Inferior parietal cortex (tissue), 1 donor: ENCODE data around the gene CAPS.
"Not testable (repeated sequence)": the region's sequence is repeated elsewhere in the genome, so short reads cannot be mapped to it uniquely, and the experiment has no call there.

Experiments
- DNase-seq: peaks from one replicate; pipeline ENCODE4 v3.0.0-alpha.2; 2016; ENCODE audit errors: extremely low spot score

Gene CAPS

DNA sequence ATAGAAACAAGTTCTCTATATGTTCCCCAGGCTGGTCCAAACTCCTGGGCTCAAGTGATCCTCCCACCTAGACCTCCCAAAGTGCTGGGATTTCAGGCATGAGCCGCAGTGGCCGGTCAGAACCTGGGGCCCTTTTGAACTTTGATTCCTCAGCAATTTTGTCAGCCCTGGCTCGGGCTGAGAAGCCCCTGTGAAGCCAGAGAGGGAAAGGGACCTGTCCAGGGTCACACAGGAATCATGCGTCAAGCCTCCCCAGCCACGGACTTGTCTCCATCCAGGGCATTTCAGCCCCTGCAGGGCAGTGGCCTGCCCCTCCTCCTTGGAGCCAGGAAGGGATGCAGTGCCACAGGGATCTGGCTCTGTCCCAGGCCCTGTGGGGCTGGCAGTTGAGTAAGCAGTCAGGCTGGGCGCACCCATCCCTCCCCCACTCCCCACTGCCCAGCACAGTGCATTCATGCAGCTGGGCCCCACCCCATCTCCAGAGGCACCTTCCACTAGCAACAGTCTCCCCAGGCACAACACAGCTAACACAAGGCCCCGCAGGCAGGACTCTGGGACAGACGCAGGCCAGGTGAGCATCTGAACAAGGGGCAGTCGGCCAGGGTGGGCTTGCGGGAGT, at the start of gene CAPS:
TSS of gene CAPS (plus strand) at position 516 of the 619 bp plus-strand sequence. CDS start 153 bp downstream, outside the sequence.
- no peak for DNase-seq

DNA sequence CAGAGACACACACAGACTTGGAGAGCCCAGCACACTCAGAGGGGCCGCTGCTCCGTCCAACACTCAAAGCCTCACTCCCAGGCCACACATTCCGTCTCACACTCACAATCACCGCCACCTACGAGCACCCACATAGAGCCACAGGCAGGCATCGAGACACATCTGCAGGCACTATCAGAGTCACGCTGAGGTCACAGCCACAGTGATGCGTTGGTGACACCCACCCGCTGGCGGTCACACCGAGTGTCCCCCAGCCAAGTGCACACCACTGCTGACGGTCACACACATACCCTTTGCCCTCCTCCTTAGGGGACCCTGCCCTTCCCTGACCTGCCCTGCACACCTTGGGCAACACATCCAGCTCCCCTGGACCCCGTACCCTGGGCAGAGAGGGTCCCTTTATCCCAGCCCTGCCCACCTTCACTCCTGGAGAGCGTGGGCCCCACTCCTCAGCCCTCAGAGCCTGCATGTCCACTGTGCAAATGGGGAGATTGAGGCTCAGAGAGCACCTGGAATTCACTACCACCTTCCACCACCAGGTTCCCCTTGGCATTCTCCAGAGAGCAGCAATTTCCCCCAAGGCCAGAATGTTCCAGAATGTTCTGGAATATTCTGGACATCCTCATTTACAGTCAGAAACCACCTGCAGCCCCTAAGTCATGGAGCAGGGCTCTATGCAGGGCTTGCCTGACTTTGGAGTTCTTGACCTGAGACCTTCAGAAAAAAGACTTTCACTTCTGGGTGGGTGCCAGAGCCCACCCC, 49.1 kb upstream of the CAPS start:
- no peak for DNase-seq

DNA sequence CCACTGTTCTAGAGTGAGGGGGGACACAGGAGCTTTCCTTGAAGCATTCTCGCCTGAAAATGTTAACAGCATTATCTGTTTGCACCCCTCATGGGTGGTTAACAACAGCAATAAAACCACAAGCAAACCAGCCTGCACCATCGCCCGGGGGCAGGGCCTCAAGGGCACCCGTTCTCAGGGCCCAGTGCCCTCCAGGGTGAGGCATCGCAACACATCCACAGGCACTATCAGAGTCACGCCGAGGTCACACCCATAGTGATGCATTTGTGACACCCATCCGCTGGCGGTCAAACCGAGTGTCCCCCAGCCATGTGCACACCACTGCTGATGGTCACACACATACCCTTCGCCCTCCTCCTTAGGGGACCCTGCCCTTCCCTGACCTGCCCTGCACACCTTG, 48.3 kb upstream of the CAPS start:
- DNase-seq: no peak

DNA sequence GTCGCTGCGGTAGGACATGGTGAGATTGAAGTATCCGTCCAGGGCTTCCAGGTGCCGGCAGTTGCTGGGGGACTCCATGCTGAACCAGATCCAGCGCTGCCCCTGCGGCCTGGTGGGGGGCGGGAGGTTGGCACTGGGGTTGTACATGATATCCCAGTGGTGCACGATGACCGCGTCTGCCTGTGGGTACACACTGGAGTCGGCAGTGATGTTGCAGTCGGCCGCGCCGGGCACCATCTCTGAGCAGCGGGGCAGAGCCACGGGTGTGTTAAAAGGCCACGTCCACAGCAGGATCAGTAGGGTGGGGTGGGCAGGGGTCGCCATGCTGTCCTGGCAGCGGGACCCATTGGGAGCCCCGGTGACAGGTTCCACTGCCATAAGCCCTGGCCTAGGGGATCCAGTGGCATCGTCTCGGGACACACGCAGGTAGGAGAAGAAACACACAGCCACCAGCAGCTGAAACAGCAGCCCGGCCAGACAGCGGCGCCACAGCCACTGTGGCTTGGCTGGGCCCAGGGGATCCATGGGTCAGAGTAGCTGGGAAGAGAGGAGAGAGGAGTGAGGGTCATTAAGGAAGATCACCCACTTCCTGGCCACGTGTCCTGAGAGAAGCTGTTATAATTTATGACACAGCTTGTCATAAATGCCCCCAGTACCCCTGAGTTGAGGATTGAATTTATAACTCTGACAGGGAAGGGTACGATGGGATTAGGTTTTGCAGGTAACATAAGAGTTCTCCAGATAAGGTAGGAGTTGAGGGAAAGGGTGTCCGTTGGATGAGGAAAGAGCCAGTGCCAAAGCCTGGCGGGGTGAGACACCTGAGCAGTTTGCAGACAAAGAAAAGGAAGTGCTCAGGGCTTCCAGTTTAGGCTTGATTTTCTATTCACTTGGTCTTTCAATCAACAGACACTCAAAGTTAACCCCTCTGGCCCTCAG, 46.6 kb upstream of the CAPS start:
- DNase-seq: no peak

DNA sequence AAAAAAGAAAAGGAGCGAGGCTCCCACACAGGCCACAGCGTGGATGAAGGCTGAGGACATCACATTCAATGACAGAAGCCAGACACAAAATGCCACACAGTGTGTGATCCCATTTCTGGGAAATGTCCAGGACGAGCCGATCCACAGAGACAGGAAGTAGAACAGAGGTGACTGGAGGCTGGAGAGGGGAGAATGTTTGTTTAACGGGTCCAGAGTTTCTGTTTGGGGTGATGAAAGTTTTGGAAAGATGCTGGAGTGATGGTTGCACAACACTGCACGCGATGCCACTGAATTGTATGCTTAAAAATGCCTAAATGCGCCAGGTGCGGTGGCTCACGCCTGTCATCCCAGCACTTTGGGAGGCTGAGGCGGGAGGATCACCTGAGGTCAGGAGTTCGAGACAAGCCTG, 43.1 kb upstream of the CAPS start:
- DNase-seq: no peak

DNA sequence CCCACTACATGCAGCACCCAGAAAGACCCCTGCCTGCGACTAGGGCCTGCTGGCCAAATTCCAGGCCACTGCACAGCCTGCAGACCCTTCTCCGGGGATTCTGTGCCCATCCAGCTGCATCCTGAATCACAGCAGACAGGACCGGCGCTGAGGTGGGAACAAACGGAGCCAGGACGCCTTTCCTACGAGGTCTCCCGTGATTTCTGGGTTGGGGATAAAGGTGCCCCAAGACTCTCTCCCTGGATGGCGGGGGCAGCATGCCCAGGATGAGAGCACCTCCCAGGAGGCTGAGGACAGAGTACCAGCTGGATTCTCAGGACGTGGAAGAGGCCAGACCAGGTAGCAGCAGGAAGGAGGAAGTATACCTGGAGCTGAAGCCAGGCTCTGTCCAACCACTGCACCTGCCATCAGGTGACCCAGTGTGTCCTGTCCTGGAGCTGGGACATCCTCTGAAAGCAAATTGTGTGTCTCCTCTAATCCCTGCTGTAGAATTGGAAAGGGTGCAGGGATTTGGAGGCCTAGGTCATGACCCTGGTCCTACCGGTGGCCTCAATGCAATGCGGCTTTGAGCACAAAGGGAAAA, 40.3 kb upstream of the CAPS start:
- no peak for DNase-seq

DNA sequence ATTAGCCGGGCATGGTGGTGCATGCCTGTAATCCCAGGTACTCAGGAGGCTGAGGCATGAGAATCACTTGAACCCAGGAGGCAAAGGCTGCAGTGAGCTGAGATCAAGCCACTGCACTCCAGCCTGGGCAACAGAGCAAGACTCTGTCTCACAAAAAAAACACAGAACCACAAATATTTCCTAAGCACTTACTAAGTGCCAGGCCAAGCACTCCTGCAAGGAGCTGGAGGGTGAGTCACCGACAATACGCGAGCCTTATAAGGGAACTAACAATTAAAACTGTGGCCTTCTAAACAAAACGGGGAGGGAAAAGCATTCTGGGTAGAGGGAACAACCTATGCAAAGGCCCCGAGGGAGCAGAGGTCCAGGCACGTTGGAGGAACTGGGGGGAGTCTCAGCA, 39.6 kb upstream of the CAPS start:
- not testable (repeated sequence) for DNase-seq

DNA sequence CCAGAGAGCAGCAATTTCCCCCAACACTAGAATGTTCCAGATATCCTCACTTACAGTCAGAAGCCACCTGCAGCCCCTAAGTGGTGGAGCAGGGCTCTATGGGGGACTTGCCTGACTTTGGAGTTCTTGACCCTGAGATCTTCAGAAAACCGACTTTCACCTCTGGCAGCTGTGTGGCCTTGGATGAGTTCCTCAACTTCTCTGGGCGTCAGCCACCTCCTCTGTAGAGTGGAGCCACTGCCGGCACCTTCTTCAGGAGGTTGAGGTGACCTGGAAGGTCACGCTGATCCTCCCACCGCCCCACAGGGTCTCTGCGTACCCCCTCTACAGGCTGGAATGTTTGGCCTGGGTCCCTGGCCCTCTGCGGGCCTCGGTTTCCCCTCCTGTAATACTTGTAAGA, 36.6 kb upstream of the CAPS start:
- no peak for DNase-seq

DNA sequence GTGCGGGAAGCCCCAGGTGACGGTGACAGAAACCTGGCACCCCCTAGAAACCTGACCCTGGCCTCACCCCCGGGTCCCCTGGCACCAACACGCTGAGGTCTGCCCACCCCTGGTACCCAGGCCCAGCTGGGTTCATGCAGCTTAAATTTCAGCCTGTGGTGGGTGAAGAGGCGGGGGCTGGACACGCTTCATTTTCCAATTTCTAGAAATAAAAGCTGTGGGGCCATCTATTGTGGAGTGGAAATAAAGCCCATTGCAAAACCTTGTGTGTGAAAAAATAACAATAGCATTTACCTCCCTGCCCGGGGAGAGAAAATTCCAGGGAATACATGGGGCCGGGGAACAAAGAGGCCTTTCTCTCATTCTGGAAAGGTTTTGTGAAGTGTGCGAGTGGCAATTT, 36.2 kb upstream of the CAPS start:
- no peak for DNase-seq

DNA sequence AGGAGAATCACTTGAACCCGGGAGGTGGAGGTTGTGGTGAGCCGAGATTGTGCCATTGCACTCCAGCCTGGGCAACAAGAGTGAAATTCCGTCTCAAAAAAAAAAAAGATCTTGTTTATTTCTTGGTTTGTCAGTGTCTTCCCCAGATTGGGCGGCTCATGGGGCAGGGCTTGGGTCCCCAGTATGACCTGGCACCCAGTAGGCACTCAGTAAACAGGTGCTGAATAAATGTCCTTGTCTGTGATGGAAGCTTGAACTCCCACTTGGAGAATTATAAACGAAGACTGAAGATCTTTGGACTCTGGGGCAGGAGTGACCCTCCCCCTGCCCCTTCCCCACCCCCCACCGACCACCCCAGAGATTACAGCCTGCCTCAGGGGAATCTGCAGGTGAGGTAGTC, 33.9 kb upstream of the CAPS start:
- no peak for DNase-seq

DNA sequence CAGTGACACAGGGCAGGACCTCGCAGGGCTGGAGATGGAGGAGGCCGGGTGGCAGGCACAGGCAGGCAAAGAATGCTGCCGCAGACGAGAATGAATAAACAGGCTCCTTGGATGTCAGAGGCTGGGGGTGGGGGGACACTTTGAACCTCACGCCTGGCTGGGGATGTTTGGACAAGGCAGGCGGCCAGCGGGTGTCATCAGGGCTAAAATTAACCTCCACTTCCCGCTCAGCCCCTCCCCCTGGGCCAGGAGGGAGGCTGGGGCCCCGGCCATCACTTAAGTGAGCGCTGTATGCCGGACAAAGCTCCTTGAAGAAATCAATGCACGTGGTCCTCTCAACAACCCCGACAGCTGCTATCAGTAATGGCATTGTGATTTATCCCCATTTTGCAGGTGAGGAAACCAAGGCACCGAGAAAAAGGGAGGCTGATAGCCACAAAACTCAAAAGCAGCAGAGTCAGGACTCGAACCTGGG, 33.4 kb upstream of the CAPS start:
- DNase-seq: no peak

DNA sequence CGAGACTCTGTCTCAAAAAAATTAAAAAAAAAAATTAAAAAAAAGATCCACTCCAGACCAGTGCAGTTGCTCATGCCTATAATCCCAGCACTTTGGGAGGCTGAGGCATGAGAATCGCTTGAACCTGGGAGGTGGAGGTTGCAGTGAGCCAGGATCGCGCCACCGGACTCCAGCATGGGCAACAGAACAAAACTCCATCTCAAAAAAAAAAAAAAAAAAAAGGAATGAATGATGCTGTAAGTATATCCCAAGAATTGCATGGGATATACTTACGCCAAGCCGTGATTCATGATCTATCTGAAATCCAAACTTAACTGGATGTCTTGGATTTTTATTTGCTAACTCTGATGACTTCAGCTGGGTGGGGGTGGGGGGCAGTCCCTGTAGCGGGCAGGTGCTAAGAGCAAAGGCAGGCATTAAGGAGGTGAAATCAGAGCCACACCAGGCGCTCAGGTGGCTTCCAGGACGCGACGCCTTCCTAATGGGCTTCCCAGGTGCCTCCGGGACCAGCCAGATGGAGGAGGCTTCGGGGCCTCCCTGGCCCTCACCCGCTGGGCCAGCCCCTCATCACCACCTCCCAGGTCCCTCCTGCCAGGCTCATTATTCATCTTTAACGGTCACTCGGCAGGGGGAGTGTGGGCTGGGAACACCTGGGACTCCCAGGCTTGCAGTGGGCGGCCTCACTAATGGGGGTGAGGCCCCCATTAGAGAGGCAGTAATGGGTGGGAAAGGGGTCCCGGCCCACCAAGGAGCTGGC, 32.3 kb upstream of the CAPS start:
- DNase-seq: no peak

DNA sequence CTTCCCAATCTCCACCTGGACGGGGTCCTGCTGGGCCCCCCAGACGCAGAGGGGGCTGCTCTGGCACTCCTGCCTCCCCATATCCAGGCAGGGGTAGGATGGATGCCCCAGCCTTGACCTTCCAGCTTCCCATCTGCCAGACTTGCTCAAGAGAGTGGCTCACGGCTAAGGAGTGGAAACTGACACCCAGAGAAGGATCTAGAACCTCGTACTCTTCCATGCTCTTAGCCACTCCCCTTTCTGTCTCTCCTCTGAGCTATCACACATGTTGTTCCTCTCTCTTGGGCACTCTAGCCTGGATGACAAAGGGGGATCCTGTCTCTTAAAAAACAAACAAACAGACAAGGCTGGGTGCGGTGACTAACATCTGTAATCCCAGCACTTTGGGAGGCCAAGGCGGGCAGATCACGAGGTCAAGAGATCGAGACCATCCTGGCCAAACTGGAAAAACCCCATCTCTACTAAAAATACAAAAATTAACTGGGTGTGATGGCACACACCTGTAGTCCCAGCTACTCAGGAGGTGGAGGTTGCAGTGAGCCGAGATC, 31.6 kb upstream of the CAPS start:
- no peak for DNase-seq

DNA sequence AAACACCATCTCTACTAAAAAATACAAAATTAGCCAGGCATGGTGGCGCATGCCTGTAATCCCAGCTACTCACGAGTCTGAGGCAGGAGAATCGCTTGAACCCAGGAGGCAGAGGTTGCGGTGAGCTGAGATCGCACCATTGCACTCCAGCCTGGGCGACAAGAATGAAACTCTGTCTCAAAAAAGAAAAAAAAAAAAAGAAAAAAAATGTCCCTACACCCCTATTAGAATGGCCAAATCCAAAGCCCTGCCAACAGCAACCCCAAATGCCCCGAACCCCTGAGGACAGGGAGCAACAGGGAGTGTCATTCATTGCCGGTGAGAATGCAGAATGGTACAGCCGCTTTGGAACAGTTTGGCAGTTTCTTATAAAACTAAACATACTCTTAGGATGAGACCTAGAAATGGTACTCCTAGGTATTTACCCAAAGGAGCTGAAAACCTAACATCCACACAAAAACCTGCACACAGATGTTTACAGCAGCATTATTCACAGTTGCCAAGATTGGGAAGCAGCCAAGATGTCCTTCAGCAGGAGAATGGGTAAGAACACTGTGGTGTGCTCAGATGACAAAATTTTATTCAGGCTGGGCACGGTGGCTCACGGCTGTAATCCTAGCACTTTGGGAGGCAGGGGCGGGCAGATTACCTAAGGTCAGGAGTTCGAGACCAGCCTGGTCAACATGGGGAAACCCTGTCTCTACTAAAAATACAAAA, 30.7 kb upstream of the CAPS start:
- not testable (repeated sequence) for DNase-seq

DNA sequence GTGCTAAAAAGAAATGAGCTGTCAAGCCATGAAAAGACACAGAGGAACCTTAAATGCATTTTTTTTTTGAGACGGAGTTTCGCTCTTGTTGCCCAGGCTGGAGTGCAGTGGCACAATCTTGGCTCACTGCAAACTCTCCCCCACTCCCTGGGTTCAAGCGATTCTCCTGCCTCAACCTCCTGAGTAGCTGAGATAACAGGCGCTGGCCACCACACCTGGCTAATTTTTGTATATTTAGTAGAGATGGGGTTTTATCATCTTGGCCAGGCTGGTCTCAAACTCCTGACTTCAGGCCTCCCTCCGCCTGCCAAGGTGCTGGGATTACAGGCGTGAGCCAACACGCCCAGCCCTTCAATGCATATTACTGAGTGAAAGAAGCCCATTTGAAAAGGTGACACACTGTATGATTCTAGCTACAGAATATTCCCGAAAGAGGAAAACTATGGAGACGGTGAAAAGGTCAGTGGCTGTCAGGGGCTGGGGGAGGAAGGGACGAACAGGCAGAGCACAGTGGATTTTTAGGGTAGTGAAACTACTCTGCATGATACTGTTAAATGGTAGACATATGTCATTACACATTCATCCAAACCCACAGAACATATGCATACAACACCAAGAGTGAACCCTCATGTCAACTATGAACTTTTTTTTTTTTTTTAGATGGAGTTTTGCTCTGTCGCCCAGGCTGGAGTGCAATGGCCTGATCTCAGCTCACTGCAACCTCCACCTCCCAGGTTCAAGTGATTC, 29.8 kb upstream of the CAPS start:
- DNase-seq: not testable (repeated sequence)

DNA sequence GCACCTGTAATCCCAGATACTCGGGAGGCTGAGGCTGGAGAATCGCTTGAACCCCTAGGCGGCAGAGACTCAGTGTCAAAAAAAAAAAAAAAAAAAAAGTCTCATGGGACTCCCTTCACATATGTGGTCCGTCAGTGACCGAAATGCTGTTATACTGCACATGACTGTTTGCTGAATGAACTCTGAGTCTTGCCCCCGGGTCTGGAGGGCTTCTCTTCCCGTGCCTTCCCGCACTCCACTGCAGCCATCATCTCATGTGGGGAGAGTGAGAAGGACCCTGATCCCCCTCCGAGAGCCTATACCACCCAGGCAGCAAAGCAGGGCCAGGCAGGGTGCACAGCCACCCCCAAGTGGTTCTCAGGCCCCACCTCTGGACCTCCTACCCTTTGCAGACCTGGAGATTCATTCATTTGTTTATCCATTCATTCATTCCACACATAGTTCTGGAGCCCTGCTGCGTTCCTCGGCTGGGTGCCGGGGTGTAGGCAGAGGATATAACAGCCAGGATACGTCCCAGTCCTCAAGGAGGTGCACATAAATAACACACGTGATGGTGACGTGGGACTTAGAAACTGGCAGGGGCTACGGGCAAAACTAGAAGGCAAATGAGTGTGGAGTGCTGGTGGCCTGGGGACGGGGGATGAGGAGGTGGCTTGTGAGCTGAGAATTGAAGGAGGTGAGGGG, 24.6 kb upstream of the CAPS start:
- DNase-seq: no peak

DNA sequence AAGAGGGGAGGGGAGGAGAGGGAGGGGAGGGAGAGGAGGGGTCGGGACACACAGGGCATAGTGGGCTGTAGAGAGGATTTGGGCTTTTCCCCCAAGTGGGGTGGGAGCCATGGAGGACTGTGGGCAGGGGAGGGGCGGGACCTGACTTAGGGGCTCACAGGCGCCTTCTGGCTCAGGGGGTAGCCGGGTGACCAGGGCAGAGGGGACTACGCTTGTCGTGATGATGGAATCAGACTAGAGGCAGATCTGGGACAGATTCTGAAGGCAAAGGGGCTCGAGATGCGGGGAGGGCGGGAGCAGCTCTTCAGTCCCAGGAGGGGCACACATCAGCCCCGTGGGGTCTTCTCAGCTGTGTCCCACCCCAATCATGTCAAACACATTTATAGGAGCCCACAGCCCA, 24.0 kb upstream of the CAPS start:
- no peak for DNase-seq

DNA sequence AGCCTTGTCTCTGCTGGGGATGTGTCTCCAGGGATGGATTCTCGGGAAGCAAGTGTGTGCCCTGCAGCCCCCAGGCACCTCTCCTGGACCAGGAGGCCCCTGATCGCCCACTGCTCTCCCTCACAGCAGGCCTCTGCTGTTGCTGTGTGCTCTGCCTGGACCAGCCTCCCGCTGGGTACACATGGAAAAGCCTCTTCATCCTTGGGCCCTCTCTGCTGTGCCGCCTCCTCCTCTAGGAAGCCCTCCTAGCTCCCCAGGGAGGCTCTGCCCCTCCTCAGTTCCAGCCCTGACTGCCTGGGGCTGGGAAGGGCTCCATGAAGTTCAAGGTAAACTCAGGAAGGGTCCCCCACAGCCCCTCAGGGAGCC, 22.5 kb upstream of the CAPS start:
- DNase-seq: no peak
